B cell (primary cell): ENCODE results near the gene P2RX3. TPM values are rescaled to one million over a fixed set of nuclear protein-coding genes. Genes with fewer than 3 reads are reported as not detected.

Source experiments
- ATAC-seq: fragments of 200-7000 bp; cut with Tn5 transposase; one replicate; pipeline ENCODE4 v1.10.0; 2021; ENCODE audit warnings: low read depth, mild to moderate bottlenecking, moderate number of reproducible peaks, moderate library complexity
- CTCF ChIA-PET: fragments of 350-600 bp; sonication (Branson Sonifier 250); formaldehyde crosslinking; loops from one replicate; lab custom pipeline; 2021; ENCODE audit warnings: antibody characterized with exemption, inconsistent platforms; lab: Charles Lee
- POLR2A ChIA-PET: fragments of 350-600 bp; sonication (Branson Sonifier 250); formaldehyde crosslinking; loops from one replicate; lab custom pipeline; 2021; ENCODE audit warnings: antibody characterized with exemption; lab: Charles Lee
- DNase-seq: peaks from one replicate; pipeline ENCODE4 v3.0.0; 2013
- H2AFZ ChIP-seq: 2 replicates; pipeline ENCODE4 v1.6.1; 2012; ENCODE audit warnings: mild to moderate bottlenecking, low read depth, low read length; ENCODE audit not compliant: insufficient read depth, poor library complexity, severe bottlenecking
- H3K27ac ChIP-seq, 2 donors: 1 replicate in 1 of 2; 2 replicates in 1 of 2; pipeline ENCODE4 v1.5.1; 2012 to 2013; ENCODE audit warnings: low read length in 2 of 2, mild to moderate bottlenecking in 2 of 2, moderate library complexity in 1 of 2
- H3K27me3 ChIP-seq, 4 experiments: fragments of 200-600 bp in 1 of 4; sonication (generic) in 1 of 4; replicated peaks in 1 of 4; 1 replicate in 2 of 4; 2 replicates in 2 of 4; pipeline versions ENCODE4 v1.6.1 to v1.7.0; 2013 to 2016; ENCODE audit warnings: low read length in 3 of 4, mild to moderate bottlenecking in 2 of 4, mixed read lengths in 1 of 4, moderate library complexity in 1 of 4; ENCODE audit not compliant: insufficient read depth in 4 of 4, control insufficient read depth in 3 of 4; ENCODE audit errors: control extremely low read depth in 1 of 4
- H3K36me3 ChIP-seq, 2 experiments: replicated peaks in 1 of 2; 1 replicate in 1 of 2; 2 replicates in 1 of 2; pipeline versions ENCODE4 v1.6.1 to v1.7.1; 2013; ENCODE audit warnings: low read length in 1 of 2; ENCODE audit not compliant: insufficient read depth in 2 of 2, control insufficient read depth in 1 of 2; ENCODE audit errors: control extremely low read depth in 1 of 2, extremely low read depth in 1 of 2
- H3K4me1 ChIP-seq, 2 donors: fragments of 200-600 bp in 1 of 2; sonication (generic) in 1 of 2; 1 replicate in 1 of 2; 2 replicates in 1 of 2; pipeline versions ENCODE4 v1.5.1 to v1.6.1; 2013 to 2017; ENCODE audit warnings: low read length in 2 of 2; ENCODE audit not compliant: control insufficient read depth in 2 of 2, insufficient read depth in 2 of 2
- H3K4me2 ChIP-seq: replicated peaks from 2 replicates; pipeline ENCODE3; 2012; ENCODE audit warnings: mild to moderate bottlenecking, low read depth, low read length; ENCODE audit not compliant: poor library complexity, severe bottlenecking
- H3K4me3 ChIP-seq, 5 experiments: fragments of 200-600 bp in 1 of 5; sonication (generic) in 1 of 5; 1 replicate in 3 of 5; 2 replicates in 2 of 5; pipeline versions ENCODE4 v1.5.1 to v1.7.0; 2011 to 2016; ENCODE audit warnings: low read length in 4 of 5, mild to moderate bottlenecking in 4 of 5, low read depth in 2 of 5, control low read depth in 1 of 5, moderate library complexity in 1 of 5; ENCODE audit not compliant: insufficient read depth in 1 of 5; ENCODE audit errors: control extremely low read depth in 1 of 5, extremely low read depth in 1 of 5
- H3K79me2 ChIP-seq: fragments of 200-600 bp; sonication (generic); one replicate; pipeline ENCODE4 v1.6.0; 2016; ENCODE audit warnings: low read length; ENCODE audit not compliant: control insufficient read depth, insufficient read depth
- H3K9ac ChIP-seq: fragments of 200-600 bp; sonication (generic); 2 replicates; pipeline ENCODE4 v1.6.1; 2017; ENCODE audit warnings: mild to moderate bottlenecking, low read length, moderate library complexity
- H3K9me3 ChIP-seq, 3 donors: one replicate each; pipeline versions ENCODE4 v1.6.1 to v1.7.1; 2013; ENCODE audit warnings: low read length in 2 of 3; ENCODE audit not compliant: control insufficient read depth in 2 of 3, insufficient read depth in 1 of 3; ENCODE audit errors: control extremely low read depth in 1 of 3
- H4K20me1 ChIP-seq: 2 replicates; pipeline ENCODE4 v1.6.0; 2012; ENCODE audit warnings: mild to moderate bottlenecking, low read length; ENCODE audit not compliant: insufficient read depth, control insufficient read depth, poor library complexity, severe bottlenecking
- H3K27ac Mint-ChIP-seq: one replicate; pipeline ENCODE4 v1.8.0; 2021; ENCODE audit warnings: mixed read lengths
- H3K27me3 Mint-ChIP-seq: one replicate; pipeline ENCODE4 v1.8.0; 2021; ENCODE audit warnings: mixed read lengths
- H3K4me1 Mint-ChIP-seq: one replicate; pipeline ENCODE4 v1.8.0; 2021; ENCODE audit warnings: mixed read lengths
- H3K4me3 Mint-ChIP-seq: one replicate; pipeline ENCODE4 v1.8.0; 2021; ENCODE audit warnings: mixed read lengths
- H3K9me3 Mint-ChIP-seq: one replicate; pipeline ENCODE4 v1.8.0; 2022; ENCODE audit warnings: mixed read lengths; ENCODE audit not compliant: insufficient read depth
- CTCF ChIP-seq: fragments of 200-600 bp; IDR thresholded peaks from one replicate; pipeline ENCODE4 v1.8.0; 2022; ENCODE audit warnings: antibody characterized with exemption, mild to moderate bottlenecking
- EZH2 ChIP-seq: IDR thresholded peaks from 2 replicates; pipeline ENCODE4 v1.6.1; 2012; ENCODE audit warnings: borderline replicate concordance, low read depth, mild to moderate bottlenecking, moderate library complexity, low read length; ENCODE audit not compliant: insufficient read depth, poor library complexity, severe bottlenecking
- WGBS: methylation state at CpG from one replicate; pipeline ENCODE4 v1.1.5; 2013; ENCODE audit warnings: missing lambda C conversion rate; ENCODE audit not compliant: insufficient coverage; 5-methylcytosine and 5-hydroxymethylcytosine counted together
- intact Hi-C: fragments of 100-400 bp; cut with micrococcal nuclease; formaldehyde crosslinking; loops from one replicate; pipeline ENCODE4 v1.10.0; 2022
- polyA plus RNA-seq: library from polyadenylated mRNA; depleted of rRNA; stranded (reverse); fragments of >200 nt; gene quantifications from 2 replicates; pipeline ENCODE4 v1.2.3, GENCODE V29; 2012
- total RNA-seq, 2 donors: library from RNA; stranded (reverse); fragments of 120-200 nt in 1 of 2; gene quantifications; 1 replicate in 1 of 2; 2 replicates in 1 of 2; pipeline versions ENCODE4 v1.2.3 to v1.2.4, GENCODE V29; 2013 to 2022

P2RX3 gene
- total and polyA plus RNA-seq, 2 donors (not counting 1 experiment from before 2014, with no cell fraction given): not detected

DNA sequence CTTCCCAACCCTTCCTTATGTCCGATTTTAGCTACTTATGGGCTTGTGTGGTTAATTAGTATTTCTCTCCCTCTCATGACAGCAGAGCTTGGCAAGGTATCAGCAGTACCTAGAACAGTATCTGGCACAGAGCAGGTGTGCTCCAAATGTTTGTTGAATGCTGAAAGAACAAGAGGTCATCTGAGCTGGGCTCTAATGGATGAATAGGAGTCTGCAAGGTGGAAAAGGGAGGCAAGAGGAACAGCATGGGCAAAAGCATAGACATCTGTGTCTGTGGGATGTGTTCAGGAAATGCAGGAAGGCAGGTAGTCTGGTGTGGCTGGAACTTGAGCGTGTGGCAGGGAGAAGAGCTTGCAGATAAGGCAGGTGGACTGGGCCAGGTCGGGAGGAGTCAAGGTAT lies 23.8 kb downstream of the P2RX3 start:
- Histone ChIP-seq H3K79me2 (no peaks in the 10 kb centered on the region), H3K27ac (no peak overlapping the region), H3K4me1 (no peaks in the 10 kb centered on the region), H3K9ac (no peak overlapping the region), H3K36me3 (no peaks in the 10 kb centered on the region), H2AFZ (no peak overlapping the region), H4K20me1 (no peaks in the 10 kb centered on the region), H3K4me3 (no peak overlapping the region), H3K4me2 (no peak overlapping the region), H3K9me3 (no peaks in the 10 kb centered on the region), H3K27me3 (peaks cover 0 to 2% (median under 1%) of the 10 kb centered on the region in 4 experiments)
- ChIA-PET POLR2A (no interaction called here), CTCF (interaction anchor here (1.5 to 2.1 kb wide), 3 partner anchors 12 to 96 kb away, joined by 3 to 10 read pairs (median 5); no protein-coding TSS in a partner anchor)
- no peak overlapping the region for H3K4me3 Mint-ChIP-seq
- 75% methylated on average over 1 of the region's 3 CpGs for WGBS
- ATAC-seq (no peak), DNase-seq (no peak)
- no peak for TF ChIP-seq CTCF
- no peaks in the 10 kb centered on the region for H3K9me3 Mint-ChIP-seq
- H3K27ac Mint-ChIP-seq: no peak overlapping the region
- H3K4me1 Mint-ChIP-seq: no peaks in the 10 kb centered on the region
- peaks cover 21% of the 10 kb centered on the region for H3K27me3 Mint-ChIP-seq
- intact Hi-C loops: no loop called here

GRCh38 chr11:57363131-57364080 lies 25.3 kb downstream of the P2RX3 start:
- Histone ChIP-seq H4K20me1 (no peaks in the 10 kb centered on the region), H3K36me3 (no peaks in the 10 kb centered on the region), H3K27ac (no peak overlapping the region), H3K4me1 (no peaks in the 10 kb centered on the region), H3K27me3 (peaks cover 0 to 2% (median under 1%) of the 10 kb centered on the region in 4 experiments), H3K9me3 (no peaks in the 10 kb centered on the region), H3K4me2 (no peak overlapping the region), H3K4me3 (no peak overlapping the region), H2AFZ (no peak overlapping the region), H3K9ac (no peak overlapping the region), H3K79me2 (no peaks in the 10 kb centered on the region)
- WGBS: 88% methylated on average over 3 of the region's 7 CpGs
- TF ChIP-seq EZH2 (no peak), CTCF (no peak)
- ChIA-PET CTCF (interaction anchor here (1.5 to 1.7 kb wide), 2 partner anchors 13 to 94 kb away, joined by 3 to 5 read pairs; no protein-coding TSS in a partner anchor), POLR2A (no interaction called here)
- intact Hi-C loops: no loop called here
- DNase-seq: no peak
- no peak overlapping the region for H3K27ac Mint-ChIP-seq
- H3K4me1 Mint-ChIP-seq: no peaks in the 10 kb centered on the region
- no peaks in the 10 kb centered on the region for H3K9me3 Mint-ChIP-seq
- H3K4me3 Mint-ChIP-seq: no peak overlapping the region
- peaks cover 23% of the 10 kb centered on the region for H3K27me3 Mint-ChIP-seq
- no peak for ATAC-seq
